ENCODE results near the gene MPP3.

Gene MPP3

GRCh38 chr17:43832168-43832975 is 574 bp downstream of the MPP3 start:
- DNase-seq (ENCODE audit: low spot score) = no peak

GRCh38 chr17:43831633-43832032 is 1.3 kb downstream of the MPP3 start:
- DNase-seq (ENCODE audit: low spot score) = no peak

- DNase-seq (ENCODE audit: low spot score) = peak; percentile 25
Measured at GRCh38 chr17:43830510-43831140, 2.3 kb downstream of the MPP3 start.

GRCh38 chr17:43829738-43830137 is 3.2 kb downstream of the MPP3 start:
- DNase-seq (ENCODE audit: low spot score) = no peak

- no peak for DNase-seq (ENCODE audit: low spot score)
Measured at GRCh38 chr17:43827596-43827995, 5.3 kb downstream of the MPP3 start.

GRCh38 chr17:43826206-43826605 is 6.7 kb downstream of the MPP3 start:
- no peak for DNase-seq (ENCODE audit: low spot score)

- DNase-seq (ENCODE audit: low spot score) = no peak
Measured at GRCh38 chr17:43825567-43825966, 7.4 kb downstream of the MPP3 start.

GRCh38 chr17:43823350-43824084 is 9.4 kb downstream of the MPP3 start:
- no peak for DNase-seq (ENCODE audit: low spot score)

- no peak for DNase-seq (ENCODE audit: low spot score)
Measured at GRCh38 chr17:43822570-43823190, 10.3 kb downstream of the MPP3 start.

GRCh38 chr17:43820759-43821158 is 12.2 kb downstream of the MPP3 start:
- DNase-seq (ENCODE audit: low spot score) = no peak

- DNase-seq (ENCODE audit: low spot score) = no peak
Measured at GRCh38 chr17:43818966-43819365, 14.0 kb downstream of the MPP3 start.

GRCh38 chr17:43817826-43818225 is 15.1 kb downstream of the MPP3 start:
- DNase-seq (ENCODE audit: low spot score) = no peak

GRCh38 chr17:43816336-43817320 is 16.3 kb downstream of the MPP3 start:
- no peak for DNase-seq (ENCODE audit: low spot score)

- DNase-seq (ENCODE audit: low spot score) = no peak
Measured at GRCh38 chr17:43814714-43815113, 18.2 kb downstream of the MPP3 start.

GRCh38 chr17:43814026-43814425 is 18.9 kb downstream of the MPP3 start:
- DNase-seq (ENCODE audit: low spot score) = no peak

- no peak for DNase-seq (ENCODE audit: low spot score)
Measured at GRCh38 chr17:43813386-43813785, 19.6 kb downstream of the MPP3 start.

- DNase-seq (ENCODE audit: low spot score) = no peak
Measured at GRCh38 chr17:43812396-43813265, 20.3 kb downstream of the MPP3 start.

GRCh38 chr17:43810823-43811222 is 22.1 kb downstream of the MPP3 start:
- DNase-seq (ENCODE audit: low spot score) = no peak

GRCh38 chr17:43810226-43810715 is 22.7 kb downstream of the MPP3 start:
- DNase-seq (ENCODE audit: low spot score) = no peak

- no peak for DNase-seq (ENCODE audit: low spot score)
Measured at GRCh38 chr17:43809121-43809520, 23.8 kb downstream of the MPP3 start.

Data from activated CD4-positive, alpha-beta T cell treated with anti-CD3 and anti-CD28 coated beads, Interleukin-2, Interleukin-4, amounts not matched to agents 100 ng/mL and 50 ng/mL, durations not matched to agents 16 hours and 8 hours (primary cell).